Breast epithelium (tissue), 4 donors: ENCODE data around the gene TIMM8A. TPM values are rescaled to one million over a fixed set of nuclear protein-coding genes. Genes with fewer than 3 reads are reported as not detected.
"Not testable (repeated sequence)": the region's sequence is repeated elsewhere in the genome, so short reads cannot be mapped to it uniquely, and the experiment has no call there.

Experiments used
- DNase-seq, 2 donors: peaks; one replicate each; pipeline ENCODE4 v3.0.0-alpha.2; 2019; ENCODE audit warnings: low spot score in 2 of 2
- H3K27ac ChIP-seq, 2 donors: fragments of 200-600 bp; sonication (generic) in 1 of 2; one replicate each; pipeline ENCODE4 v1.5.1; 2016 to 2019; ENCODE audit warnings: mild to moderate bottlenecking in 1 of 2
- H3K27me3 ChIP-seq, 2 donors: fragments of 200-600 bp; sonication (generic) in 1 of 2; one replicate each; pipeline versions ENCODE4 v1.5.1 to v1.6.0; 2017 to 2019; ENCODE audit warnings: control low read depth in 1 of 2, mild to moderate bottlenecking in 1 of 2
- H3K36me3 ChIP-seq: fragments of 200-600 bp; one replicate; pipeline ENCODE4 v1.5.1; 2019
- H3K4me1 ChIP-seq, 2 donors: fragments of 200-600 bp; sonication (generic); one replicate each; pipeline ENCODE4 v1.5.1; 2016 to 2019; ENCODE audit warnings: control low read depth in 1 of 2
- H3K4me3 ChIP-seq, 3 donors: fragments of 200-600 bp; sonication (generic); 1 replicate in 2 of 3; 2 replicates in 1 of 3; pipeline ENCODE4 v1.5.1; 2016 to 2019; ENCODE audit warnings: mild to moderate bottlenecking in 3 of 3, moderate library complexity in 2 of 3
- H3K9me3 ChIP-seq, 2 donors: fragments of 200-600 bp; sonication (generic) in 1 of 2; one replicate each; pipeline ENCODE4 v1.5.1; 2016 to 2019; ENCODE audit warnings: control low read depth in 1 of 2
- CTCF ChIP-seq, 3 donors: fragments of 450-650 bp; IDR thresholded peaks; one replicate each; pipeline ENCODE4 v1.5.1; 2016 to 2017; ENCODE audit warnings: antibody characterized with exemption in 3 of 3, mild to moderate bottlenecking in 3 of 3, moderate library complexity in 3 of 3
- POLR2A ChIP-seq: fragments of 450-650 bp; IDR thresholded peaks from one replicate; pipeline ENCODE4 v1.6.1; 2016; ENCODE audit warnings: antibody characterized with exemption, mild to moderate bottlenecking, moderate library complexity
- POLR2AphosphoS5 ChIP-seq, 3 donors: sonication (generic); formaldehyde crosslinking; IDR thresholded peaks; one replicate each; pipeline ENCODE4 v1.6.1; 2017; ENCODE audit warnings: antibody characterized with exemption in 3 of 3
- intact Hi-C: fragments of 100-400 bp; cut with DNase I; formaldehyde crosslinking; loops from one replicate; pipeline ENCODE4 v1.15.1; 2023; ENCODE audit warnings: low total_unique reads
- total RNA-seq, 3 donors: library from RNA; depleted of rRNA; stranded (reverse); fragments of >200 nt; gene quantifications; one replicate each; pipeline ENCODE4 v1.1.0, GENCODE V29; 2016

The TIMM8A gene
- total RNA-seq, 3 donors from 2014 or later: 3.5 to 4.7 (median 4.6) TPM

DNA sequence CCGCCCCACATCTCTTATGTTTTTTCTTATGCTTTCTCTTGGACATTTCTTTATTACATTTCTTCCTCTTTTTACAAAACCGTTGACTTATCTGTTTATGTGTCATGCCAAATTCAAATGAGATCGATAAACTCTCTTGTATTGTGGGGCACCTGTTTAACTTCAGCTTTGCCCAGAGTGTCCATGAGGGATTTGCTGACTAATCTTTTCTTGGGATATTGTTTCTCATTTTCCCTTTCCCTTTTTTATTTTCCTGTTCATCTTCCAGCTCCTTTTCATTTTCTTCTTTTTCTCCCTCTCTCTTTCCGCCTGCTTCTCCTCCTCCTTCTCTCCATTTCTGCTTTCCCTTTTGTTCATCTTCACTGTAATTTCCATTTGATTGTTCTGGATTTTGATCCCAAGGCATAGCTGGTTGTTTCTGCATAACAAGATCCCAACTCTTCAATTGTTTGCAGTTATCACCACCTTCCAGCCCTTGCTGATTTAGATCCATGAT lies 10.7 kb downstream of the TIMM8A start:
- intact Hi-C loops: no loop called here
- Histone ChIP-seq H3K4me1 (no peaks in the 10 kb centered on the region), H3K4me3 (no peak overlapping the region), H3K9me3 (peaks cover 0 to 9% of the 10 kb centered on the region in 2 donors), H3K27ac (no peak overlapping the region), H3K27me3 (peaks cover 0 to 8% of the 10 kb centered on the region in 2 donors), H3K36me3 (no peaks in the 10 kb centered on the region)
- no peak for TF ChIP-seq POLR2AphosphoS5 (IDR thresholded peaks at IDR 0.05)
- no peak for TF ChIP-seq CTCF (IDR thresholded peaks at IDR 0.05)
- no peak for TF ChIP-seq POLR2A
- no peak for DNase-seq

- H3K27me3 ChIP-seq, H3K36me3 ChIP-seq, intact Hi-C loops, H3K4me1 ChIP-seq, H3K4me3 ChIP-seq, DNase-seq, H3K27ac ChIP-seq: not testable (repeated sequence)
- H3K9me3 ChIP-seq: peaks cover 4 to 24% of the 10 kb centered on the region in 2 donors
Observed at GRCh38 chrX:101334310-101334709, 14.2 kb downstream of the TIMM8A start.

GRCh38 chrX:101326600-101326999 lies 21.9 kb downstream of the TIMM8A start:
- H3K9me3 ChIP-seq, H3K27me3 ChIP-seq, H3K4me3 ChIP-seq, H3K36me3 ChIP-seq, DNase-seq, H3K4me1 ChIP-seq, H3K27ac ChIP-seq, intact Hi-C loops: not testable (repeated sequence)

DNA sequence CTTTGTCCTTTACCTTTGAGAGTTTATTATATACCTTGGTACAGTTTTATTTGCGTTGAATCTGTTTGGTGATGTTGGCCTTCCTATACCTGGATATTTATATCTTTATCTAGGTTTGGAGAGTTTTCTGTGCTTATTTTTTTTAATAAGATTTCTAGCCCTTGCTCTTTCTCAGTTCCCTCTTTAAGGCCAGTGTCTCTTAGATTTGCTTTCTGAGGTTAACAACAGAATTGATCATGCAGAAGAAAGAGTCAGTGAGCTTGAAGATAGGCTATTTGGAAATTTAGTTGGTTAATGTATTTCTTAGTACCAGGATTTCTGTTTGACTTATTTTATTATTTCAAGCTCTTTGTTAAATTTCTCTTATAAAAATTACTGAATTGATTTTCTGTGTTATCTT lies 44.8 kb downstream of the TIMM8A start:
- peaks cover 0 to 11% of the 10 kb centered on the region in 2 donors for H3K27me3 ChIP-seq
- H3K4me3 ChIP-seq: no peak overlapping the region
- H3K27ac ChIP-seq: no peak overlapping the region
- no peaks in the 10 kb centered on the region for H3K36me3 ChIP-seq
- intact Hi-C loops: no loop called here
- H3K9me3 ChIP-seq: peaks cover 0 to 6% of the 10 kb centered on the region in 2 donors
- DNase-seq: no peak
- TF ChIP-seq POLR2AphosphoS5 (IDR thresholded peaks at IDR 0.05) (no peak), CTCF (IDR thresholded peaks at IDR 0.05) (no peak), POLR2A (no peak)
- H3K4me1 ChIP-seq: no peaks in the 10 kb centered on the region

Other genes with a start within 250 kb of the TIMM8A start
- under 1 TPM; under 0.01 TPM for gene DRP2, start 129.0 kb downstream of the TIMM8A start, total RNA-seq
- under 1 TPM in 1 of 3 donors, not detected in 2; 0.32 TPM for gene TAF7L, start 57.4 kb downstream of the TIMM8A start, total RNA-seq
- gene BTK, start 37.4 kb upstream of the TIMM8A start, total RNA-seq: 10 to 100 TPM in 1 of 3 donors, 1 to 10 TPM in 2; 3.9 to 19.7 (median 7.9) TPM
- 100 to 1,000 TPM; 503 to 954 (median 526) TPM for gene RPL36A, start 42.3 kb upstream of the TIMM8A start, total RNA-seq
- gene GLA, start 59.2 kb upstream of the TIMM8A start, total RNA-seq: 10 to 100 TPM; 20.5 to 43.0 (median 31.5) TPM
- gene HNRNPH2, start 59.5 kb upstream of the TIMM8A start, total RNA-seq: 10 to 100 TPM; 48.5 to 83.9 (median 66.2) TPM
- gene ARMCX4, start 136.7 kb upstream of the TIMM8A start, total RNA-seq: 10 to 100 TPM in 2 of 3 donors, 1 to 10 TPM in 1; 7.7 to 20.3 (median 11.8) TPM
- gene ARMCX1, start 201.8 kb upstream of the TIMM8A start, total RNA-seq: 10 to 100 TPM; 28.5 to 43.4 (median 36.9) TPM